Right lobe of liver (tissue), 4 donors: Measurements from ENCODE around the gene GRID1.

Experiments
- POLR2A ChIP-seq: fragments of 450-650 bp; IDR thresholded peaks from one replicate; pipeline ENCODE4 v1.6.1; 2017; ENCODE audit warnings: antibody characterized with exemption, mild to moderate bottlenecking
- TF ChIP-seq, protein P1 (sequence below), 4 donors: fragments of 200-600 bp in 3 of 4; fragments of 450-650 bp in 1 of 4; IDR thresholded peaks; one replicate each; pipeline versions ENCODE4 v1.5.1 to v1.8.0; 2016 to 2022; ENCODE audit warnings: antibody characterized with exemption in 4 of 4, mild to moderate bottlenecking in 2 of 4
- donor health status: DM: no; HTN: no; CAD: no.
- donor health status: DM: no; HTN: no; CAD: no.
- donor health status: DM: no; HTN: yes; CAD: no.

DNA sequence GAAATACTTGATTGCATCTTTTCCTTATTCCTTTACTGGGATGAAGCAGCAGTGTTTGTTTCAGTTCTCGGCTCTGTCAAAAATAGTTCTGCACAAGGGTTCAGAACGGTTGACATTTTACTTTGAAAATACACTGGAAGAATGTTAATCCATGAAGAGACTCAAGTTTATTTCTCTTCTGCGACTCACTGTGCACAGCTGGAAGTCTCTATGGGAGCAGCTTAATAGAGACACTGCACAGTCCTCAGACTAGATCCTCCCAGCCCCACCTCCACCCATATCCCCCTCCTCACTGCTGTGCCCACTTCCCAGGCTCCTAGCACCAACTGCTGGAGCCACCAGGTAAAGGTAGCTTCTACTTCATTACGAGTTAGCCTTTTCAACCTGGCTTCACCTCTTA lies 517.8 kb downstream of the GRID1 start:
- no peak for TF ChIP-seq POLR2A
- TF ChIP-seq, protein P1, sequence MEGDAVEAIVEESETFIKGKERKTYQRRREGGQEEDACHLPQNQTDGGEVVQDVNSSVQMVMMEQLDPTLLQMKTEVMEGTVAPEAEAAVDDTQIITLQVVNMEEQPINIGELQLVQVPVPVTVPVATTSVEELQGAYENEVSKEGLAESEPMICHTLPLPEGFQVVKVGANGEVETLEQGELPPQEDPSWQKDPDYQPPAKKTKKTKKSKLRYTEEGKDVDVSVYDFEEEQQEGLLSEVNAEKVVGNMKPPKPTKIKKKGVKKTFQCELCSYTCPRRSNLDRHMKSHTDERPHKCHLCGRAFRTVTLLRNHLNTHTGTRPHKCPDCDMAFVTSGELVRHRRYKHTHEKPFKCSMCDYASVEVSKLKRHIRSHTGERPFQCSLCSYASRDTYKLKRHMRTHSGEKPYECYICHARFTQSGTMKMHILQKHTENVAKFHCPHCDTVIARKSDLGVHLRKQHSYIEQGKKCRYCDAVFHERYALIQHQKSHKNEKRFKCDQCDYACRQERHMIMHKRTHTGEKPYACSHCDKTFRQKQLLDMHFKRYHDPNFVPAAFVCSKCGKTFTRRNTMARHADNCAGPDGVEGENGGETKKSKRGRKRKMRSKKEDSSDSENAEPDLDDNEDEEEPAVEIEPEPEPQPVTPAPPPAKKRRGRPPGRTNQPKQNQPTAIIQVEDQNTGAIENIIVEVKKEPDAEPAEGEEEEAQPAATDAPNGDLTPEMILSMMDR (IDR thresholded peaks at IDR 0.05), result no peak
